Kidney (tissue), 14 donors: ENCODE measurements around the gene HCFC1. TPM values are rescaled to one million over a fixed set of nuclear protein-coding genes. Genes with fewer than 3 reads are reported as not detected.
A peak's percentile ranks its signal among the peaks of the same experiment; 100 is the strongest.

Experiments used
- DNase-seq, 5 donors: peaks; one replicate each; pipeline ENCODE4 v3.0.0-alpha.2; 2013 to 2020
- FAIRE-seq: peaks from 2 replicates; lab custom pipeline; 2012; peaks lifted over from hg19 to GRCh38; lab: Jason Lieb, UNC
- H3K27ac ChIP-seq, 2 donors: one replicate each; pipeline ENCODE4 v1.7.0; 2013; ENCODE audit warnings: low read depth in 2 of 2, low read length in 2 of 2, inconsistent platforms in 1 of 2
- H3K27me3 ChIP-seq: one replicate; pipeline ENCODE4 v1.7.1; 2013; ENCODE audit warnings: low read length, inconsistent platforms; ENCODE audit not compliant: control insufficient read depth, insufficient read depth
- H3K36me3 ChIP-seq, 3 donors: one replicate each; pipeline versions ENCODE4 v1.7.0 to v1.7.1; 2013; ENCODE audit warnings: low read length in 3 of 3, control low read depth in 1 of 3, inconsistent platforms in 1 of 3; ENCODE audit not compliant: insufficient read depth in 3 of 3, control insufficient read depth in 2 of 3
- H3K4me1 ChIP-seq, 3 donors: one replicate each; pipeline versions ENCODE4 v1.7.0 to v1.7.1; 2013; ENCODE audit warnings: low read length in 3 of 3, inconsistent platforms in 1 of 3, low read depth in 1 of 3; ENCODE audit not compliant: control insufficient read depth in 2 of 3, insufficient read depth in 2 of 3
- H3K4me3 ChIP-seq, 3 donors: one replicate each; pipeline versions ENCODE4 v1.7.0 to v1.8.1; 2013; ENCODE audit warnings: low read length in 3 of 3, control low read depth in 1 of 3, inconsistent platforms in 1 of 3
- H3K9ac ChIP-seq, 3 donors: one replicate each; pipeline versions ENCODE4 v1.7.0 to v1.7.1; 2013; ENCODE audit warnings: low read length in 3 of 3, control low read depth in 1 of 3, inconsistent platforms in 1 of 3
- H3K9me3 ChIP-seq, 3 donors: one replicate each; pipeline versions ENCODE4 v1.7.0 to v1.7.1; 2013; ENCODE audit warnings: low read length in 3 of 3, control low read depth in 1 of 3, inconsistent platforms in 1 of 3; ENCODE audit not compliant: control insufficient read depth in 2 of 3, insufficient read depth in 1 of 3
- CTCF ChIP-seq: IDR thresholded peaks from 3 replicates; pipeline ENCODE4 v1.5.1; 2012; ENCODE audit warnings: mild to moderate bottlenecking, moderate library complexity, borderline replicate concordance; ENCODE audit not compliant: insufficient read depth; ENCODE audit errors: extremely low read depth
- intact Hi-C: fragments of 100-400 bp; cut with DNase I; formaldehyde crosslinking; loops from one replicate; pipeline ENCODE4 v1.11.1; 2022
- polyA plus RNA-seq: library from polyadenylated mRNA; stranded (reverse); fragments of 350-450 nt; fragmentation: Illumina TruSeq; extraction: RNeasy Lipid Tissue Mini Kit (QIAGEN cat#74804); gene quantifications from one replicate; pipeline ENCODE4 v1.2.3, GENCODE V29; 2014; ENCODE audit warnings: low read depth, low replicate concordance; ENCODE audit not compliant: insufficient read depth
- total RNA-seq: library from RNA; stranded (reverse); fragmentation: NEBNext Ultra II Directional; extraction: Animal tissue kit (Norgen Biotek cat#: 25700); gene quantifications from one replicate; pipeline ENCODE4 v1.2.1, GENCODE V29; 2021
- donor health status: control.
- donor health status: control.
- donor health status: control.
- donor health status: control.
- donor health status: control.
- donor health status: DM: yes; HTN: yes; CAD: no.
- donor health status: Normal renal cell carcinoma (clear cell type).

The HCFC1 gene
- total and polyA plus RNA-seq, 2 donors from 2014 or later, result 13.5 to 54.6 TPM

- Histone ChIP-seq H3K9ac (no peak overlapping the region), H3K27me3 (no peaks in the 10 kb centered on the region), H3K4me1 (peaks cover 0 to 15% (median 5%) of the 10 kb centered on the region in 3 donors), H3K27ac (no peak overlapping the region), H3K9me3 (no peaks in the 10 kb centered on the region), H3K36me3 (no peaks in the 10 kb centered on the region), H3K4me3 (no peak overlapping the region)
- no peak for TF ChIP-seq CTCF
- FAIRE-seq, result no peak
- no peak for DNase-seq
- intact Hi-C loops, result no loop called here
These were observed 3.2 kb upstream of the HCFC1 start for GRCh38 chrX:153974726-153975286.

- intact Hi-C loops, result no loop called here
- Histone ChIP-seq H3K27me3 (no peaks in the 10 kb centered on the region), H3K9me3 (no peaks in the 10 kb centered on the region), H3K4me3 (peak overlapping the region in 1 of 3 donors; percentile 69), H3K27ac (peak overlapping the region; percentile 80 to 91), H3K36me3 (no peaks in the 10 kb centered on the region), H3K4me1 (peaks cover 0 to 18% (median 5%) of the 10 kb centered on the region in 3 donors), H3K9ac (peak overlapping the region in 1 of 3 donors; percentile 6)
- FAIRE-seq, result no peak
- TF ChIP-seq CTCF, result no peak
- peak in 1 of 5 donors; percentile 78 for DNase-seq
These were observed 2.5 kb upstream of the HCFC1 start for GRCh38 chrX:153974003-153974725.

GRCh38 chrX:153973127-153974002 lies 1.7 kb upstream of the HCFC1 start:
- peak overlapping the region; percentile 80 to 91 for H3K27ac ChIP-seq
- H3K9me3 ChIP-seq, result no peaks in the 10 kb centered on the region
- peak overlapping the region; percentile 29 to 81 (median 64) for H3K9ac ChIP-seq
- H3K36me3 ChIP-seq, result no peaks in the 10 kb centered on the region
- DNase-seq (peak in 4 of 5 donors; percentile 25 to 69 (median 50)), FAIRE-seq (no peak)
- no peaks in the 10 kb centered on the region for H3K27me3 ChIP-seq
- peak overlapping the region; percentile 67 to 82 (median 69) for H3K4me3 ChIP-seq
- intact Hi-C loops, result no loop called here
- peaks cover 0 to 23% (median 11%) of the 10 kb centered on the region in 3 donors for H3K4me1 ChIP-seq
- no peak for TF ChIP-seq CTCF
